Measurements from ENCODE around the gene MRPL42.

The MRPL42 gene

DNA sequence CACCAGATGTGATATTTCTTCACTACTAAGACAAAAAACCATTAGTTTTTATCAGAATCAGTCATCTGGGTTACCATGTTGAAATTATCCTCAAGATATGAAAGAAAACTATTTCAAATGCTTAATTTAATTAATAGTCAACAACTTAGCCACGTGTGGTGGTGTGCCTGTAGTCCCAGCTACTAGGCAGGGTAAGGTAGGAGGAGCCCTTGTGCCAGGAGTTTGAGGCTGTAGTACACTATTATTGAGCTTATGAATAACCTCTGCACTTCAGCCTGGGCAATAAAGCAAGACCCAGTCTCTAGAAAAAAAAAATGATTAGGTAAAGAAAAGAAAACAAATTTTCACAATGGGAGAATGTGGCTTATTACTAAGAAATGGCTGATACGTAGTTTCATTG lies 33.4 kb downstream of the MRPL42 start:
- DNase-seq: no peak

DNA sequence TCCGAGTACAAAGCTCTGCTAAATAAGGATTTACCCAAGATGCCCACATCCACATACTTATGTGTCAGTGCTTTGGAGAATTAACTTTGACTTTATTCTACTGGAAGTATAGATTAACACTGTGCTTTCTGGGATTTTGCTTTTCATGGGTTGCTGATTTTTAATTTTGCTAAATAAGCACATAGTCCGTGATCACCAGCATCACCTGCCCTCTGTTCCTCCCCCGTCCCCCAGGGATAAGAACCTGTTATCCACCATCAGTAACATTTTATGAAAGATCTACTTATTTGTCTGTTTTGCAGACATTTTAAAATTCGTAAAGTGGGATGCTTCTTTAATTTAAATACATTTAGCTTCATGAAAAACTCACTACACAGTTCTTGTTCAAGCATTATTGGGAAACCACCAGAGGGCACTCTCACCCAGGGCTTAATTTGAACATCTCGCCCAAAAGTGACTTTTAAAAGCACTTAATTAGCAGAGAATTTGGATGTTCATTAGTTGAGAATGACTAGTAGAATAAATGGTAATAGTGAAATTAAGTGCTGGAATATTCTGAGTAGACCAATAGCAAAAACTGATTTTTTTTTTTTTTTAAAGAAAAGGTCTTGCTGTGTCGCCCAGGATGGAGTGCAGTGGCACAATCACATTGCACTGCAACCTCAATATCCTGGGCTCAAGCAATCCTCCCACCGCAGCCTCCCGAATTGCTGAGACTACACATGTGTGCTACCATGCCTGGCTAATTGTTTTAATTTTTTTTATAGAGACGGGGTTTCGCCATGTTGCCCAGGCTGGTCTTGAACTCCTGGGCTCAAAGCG lies 35.7 kb downstream of the MRPL42 start:
- DNase-seq: no peak

DNA sequence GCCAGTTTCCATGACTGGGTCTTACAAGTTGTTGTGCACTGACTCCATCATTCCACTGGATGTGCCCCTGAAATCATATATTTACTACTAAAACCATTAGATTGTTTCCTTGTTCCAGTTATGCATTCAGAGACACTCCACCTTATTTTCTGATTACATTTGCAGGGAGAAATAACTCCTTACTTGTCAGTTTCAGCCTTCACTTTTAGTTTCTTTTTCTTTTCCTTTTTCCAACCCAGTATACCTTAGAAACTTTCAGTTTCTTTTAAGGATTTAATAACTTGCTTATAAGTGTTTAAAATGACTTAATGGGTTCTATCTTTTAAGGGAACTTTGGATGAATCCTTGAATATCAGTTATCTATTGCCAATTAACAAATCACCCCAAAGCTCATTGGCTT lies 39.9 kb downstream of the MRPL42 start:
- no peak for DNase-seq

DNA sequence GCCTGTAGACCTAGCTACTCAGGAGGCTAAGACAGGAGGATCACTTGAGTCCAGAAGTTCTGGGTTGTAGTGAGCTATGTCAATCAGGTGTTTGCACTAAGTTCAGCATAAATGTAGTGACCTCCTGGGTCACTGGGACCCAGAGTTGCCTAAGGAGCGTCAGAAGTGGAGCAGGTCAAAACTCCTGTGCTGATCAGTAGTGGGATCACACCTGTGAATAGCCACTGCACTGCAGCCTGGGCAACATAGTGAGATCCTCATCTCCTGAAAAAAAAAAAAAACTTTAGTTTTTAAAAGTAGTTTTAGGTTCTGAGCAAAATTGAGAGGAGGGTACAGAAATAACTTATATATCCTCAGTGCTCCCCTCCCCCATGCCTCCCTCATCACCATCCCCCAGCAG lies 42.2 kb downstream of the MRPL42 start:
- DNase-seq: no peak

DNA sequence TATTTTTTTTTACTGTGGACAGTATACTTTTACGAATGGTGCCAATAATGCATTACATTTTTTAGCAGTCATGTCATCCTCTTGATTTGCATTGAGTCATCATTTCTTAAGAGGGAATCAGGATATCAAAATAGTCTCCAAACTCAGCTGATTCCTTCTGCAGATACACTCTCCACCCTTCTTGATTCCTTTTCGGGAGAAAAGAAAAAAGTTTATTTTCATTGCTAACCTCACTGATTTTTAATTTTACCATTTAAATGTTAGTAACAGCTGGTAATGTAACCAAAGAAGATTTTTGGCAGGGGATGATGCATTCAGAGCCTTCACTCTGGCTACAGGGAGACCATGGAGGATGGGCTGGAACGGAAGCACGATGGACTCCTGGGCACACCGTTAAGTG lies 47.5 kb downstream of the MRPL42 start:
- peak; percentile 54 for DNase-seq

DNA sequence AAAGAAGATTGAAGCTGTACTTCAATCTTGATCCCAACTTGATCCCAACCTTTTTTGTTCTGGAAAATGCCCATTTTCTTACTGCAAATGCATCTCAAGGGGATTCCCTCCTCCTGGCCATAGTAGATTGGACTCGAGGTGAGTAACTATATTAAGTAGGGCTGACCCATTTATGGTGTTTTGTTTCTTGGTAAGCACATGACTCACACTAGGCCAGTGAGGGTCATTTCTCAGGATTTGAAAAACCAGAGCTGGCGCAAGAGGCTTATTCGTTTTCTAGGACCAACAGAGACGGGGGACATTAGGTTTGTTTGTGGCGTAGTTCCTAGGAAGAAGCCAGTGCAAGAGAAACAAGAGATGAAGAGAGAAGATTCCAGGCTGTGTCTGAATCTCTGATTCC lies 51.4 kb downstream of the MRPL42 start:
- DNase-seq: peak; percentile 5

DNA sequence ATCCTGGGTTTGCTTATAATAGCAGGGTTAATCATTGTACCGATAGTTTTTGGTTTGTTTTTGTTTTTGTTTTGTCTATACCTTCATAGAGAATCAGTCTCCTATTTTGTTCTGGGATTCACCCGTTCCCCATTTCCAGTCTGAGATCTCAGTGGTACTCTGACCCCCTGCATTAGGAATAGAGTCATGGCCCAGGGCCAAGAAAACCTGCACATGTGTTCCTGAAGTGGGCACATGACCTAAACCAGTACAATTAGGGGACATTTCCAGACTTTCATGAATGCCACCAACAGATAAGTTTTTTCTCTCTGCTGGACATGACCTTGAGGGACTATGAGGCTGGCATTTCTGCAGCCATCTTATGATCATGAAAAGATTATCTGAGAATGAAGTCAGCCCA lies 52.5 kb downstream of the MRPL42 start:
- no peak for DNase-seq

DNA sequence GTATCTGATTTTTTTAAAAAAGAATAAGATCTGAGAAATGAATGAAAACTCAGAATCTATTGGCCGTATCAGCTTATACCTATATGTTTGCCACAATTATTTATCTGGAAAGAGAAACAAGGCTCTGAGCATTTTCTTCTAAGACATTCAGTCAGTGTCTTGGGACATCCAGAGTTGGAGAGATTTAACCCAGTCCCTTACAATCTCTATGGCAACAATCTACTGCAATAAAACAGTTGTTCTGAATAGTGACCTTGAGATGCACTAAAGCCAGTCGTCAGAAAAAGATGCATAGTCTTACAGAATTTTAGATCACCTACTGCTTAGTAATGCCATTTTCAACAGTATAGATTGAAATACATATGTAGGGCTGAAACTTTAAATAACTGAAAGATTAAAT lies 53.1 kb downstream of the MRPL42 start:
- DNase-seq: no peak

DNA sequence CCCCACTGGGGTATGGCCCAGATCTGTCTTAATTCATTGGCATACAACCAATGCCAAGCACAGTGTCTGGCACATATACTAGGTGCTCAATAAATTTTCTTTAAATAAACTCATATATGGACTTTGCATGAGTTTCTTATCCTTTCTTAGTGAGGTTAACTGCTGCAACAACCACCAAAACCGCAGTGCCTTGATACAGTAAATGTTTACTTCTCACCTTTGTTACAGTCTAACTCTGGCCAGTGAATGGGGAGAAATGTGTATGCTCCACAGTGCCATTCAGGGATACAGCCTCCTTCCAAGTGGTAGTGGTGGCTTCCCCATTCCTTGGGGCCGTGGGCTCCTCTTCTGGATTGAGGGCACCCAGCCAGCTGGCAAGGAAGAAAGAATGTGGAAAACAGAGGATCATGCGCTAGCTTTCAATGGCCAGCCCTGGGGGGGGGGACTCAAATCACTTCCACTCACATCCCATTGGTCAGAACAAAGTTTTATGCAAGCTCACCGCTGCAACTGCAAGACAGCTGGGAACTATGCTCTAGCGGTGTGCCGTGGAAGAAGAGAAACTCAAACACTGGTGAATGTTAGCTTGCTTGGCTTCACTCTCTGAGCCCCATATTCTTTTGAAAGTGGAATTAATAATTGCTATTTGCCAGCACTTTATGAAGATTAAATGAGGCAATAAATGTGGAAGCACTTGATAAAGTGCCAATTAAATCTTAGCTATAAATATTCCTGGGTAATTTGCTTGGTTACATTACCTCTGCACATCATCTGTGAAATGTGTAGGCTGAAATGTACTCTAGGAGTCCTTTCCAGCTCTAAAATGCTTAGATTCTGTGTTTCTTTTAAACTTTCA lies 54.1 kb downstream of the MRPL42 start:
- DNase-seq: no peak

DNA sequence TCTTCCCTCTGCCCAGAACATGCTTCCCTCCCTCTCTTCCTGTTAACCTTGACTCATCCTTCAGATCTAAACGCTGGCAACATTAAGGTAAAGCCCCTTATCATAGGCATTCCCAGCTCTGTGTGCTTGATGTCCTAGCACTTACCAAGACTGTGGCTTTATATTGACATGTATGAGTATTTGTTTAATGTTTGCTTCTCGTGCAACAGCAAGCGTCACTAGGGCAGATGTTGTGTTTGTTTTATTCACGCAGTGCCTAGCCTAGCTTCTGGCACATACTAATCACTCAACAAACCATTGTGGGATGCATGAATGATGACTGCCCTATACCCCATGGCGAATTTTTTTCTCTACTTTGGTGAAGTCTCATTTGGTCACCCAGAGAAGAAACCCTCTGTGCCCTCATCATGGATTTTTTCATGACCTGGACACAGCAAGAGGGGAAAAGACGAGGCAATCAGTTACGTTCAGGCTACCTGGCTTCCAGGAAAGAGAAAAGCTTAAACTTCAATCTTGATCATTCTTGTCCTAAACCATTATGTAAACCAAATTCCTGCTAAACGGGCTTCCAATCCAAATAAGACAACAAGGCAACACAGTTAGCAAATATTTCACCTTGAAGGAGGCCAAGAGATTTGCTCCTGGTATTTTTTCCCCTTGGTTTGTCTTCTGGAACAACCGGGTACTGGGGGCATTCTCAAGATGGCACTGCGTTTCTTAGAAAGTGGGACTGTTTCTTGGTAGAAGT lies 57.2 kb downstream of the MRPL42 start:
- DNase-seq: no peak

DNA sequence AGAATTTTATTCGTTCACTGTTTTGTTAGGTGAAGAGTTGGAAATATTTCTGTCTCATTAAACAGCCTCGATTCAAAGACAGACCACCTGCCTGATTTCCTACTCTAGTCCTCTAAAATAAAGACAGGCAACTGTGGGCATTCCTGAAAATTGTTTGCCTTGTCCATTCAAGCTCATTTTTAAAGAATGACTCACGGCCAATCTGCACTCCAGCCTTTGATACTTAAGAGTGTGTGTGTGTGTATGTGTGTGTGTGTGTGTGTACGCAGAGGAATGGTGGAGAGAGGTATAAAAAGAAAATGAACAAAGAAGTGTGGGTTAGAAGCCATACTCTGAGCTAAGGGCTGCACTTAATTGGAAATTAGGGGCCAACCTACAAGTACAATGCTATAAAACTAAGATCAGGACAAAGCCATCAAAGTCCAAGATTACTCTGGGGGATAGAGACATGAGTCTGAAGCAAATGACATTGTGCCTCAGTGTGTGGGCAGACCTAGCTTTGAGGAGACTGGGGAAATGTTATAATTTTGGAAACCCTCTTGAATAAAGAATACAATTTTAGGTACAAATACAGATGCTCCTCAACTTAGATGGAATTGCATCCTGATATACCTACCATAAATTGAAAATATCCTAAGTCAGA lies 59.6 kb downstream of the MRPL42 start:
- peak; percentile 88 for DNase-seq

DNA sequence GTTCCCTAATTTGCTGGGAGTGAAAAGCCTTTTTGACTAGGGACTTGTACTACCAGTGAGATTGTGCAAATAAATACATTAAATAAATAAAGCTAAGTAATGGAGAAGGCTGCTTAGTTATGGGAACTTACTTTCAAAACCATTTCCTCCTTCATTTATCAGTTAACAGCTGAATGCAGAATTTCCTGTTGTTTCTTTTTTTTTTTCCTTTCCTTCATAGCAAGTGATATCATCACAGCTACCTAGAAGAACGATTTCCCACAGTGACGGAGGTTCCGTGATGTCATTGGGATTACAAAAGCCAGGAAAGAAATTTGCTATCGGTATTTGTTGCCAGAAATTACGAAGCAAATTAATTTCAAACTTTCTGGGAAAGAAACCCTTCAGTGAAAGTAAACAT lies 63.0 kb downstream of the MRPL42 start:
- DNase-seq: no peak

DNA sequence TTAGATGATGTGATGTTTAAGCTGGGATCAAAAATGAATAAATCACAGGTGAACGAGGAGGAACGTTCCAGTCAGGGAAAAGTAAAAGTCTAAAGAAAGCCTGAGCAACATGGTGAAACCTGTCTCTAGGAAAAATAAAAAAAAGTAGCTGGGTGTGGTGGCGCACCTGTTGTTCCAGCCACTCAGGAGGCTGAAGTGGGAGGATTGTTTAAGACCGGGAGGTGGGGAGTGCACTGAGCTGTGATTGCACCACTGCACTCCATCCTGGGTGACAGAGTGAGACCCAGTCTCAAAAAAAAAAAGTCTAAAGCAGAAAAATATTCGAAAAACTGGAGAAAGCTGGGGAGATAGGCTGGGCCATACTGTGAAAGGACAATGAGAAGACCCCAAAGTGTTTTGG lies 66.0 kb downstream of the MRPL42 start:
- DNase-seq: no peak

DNA sequence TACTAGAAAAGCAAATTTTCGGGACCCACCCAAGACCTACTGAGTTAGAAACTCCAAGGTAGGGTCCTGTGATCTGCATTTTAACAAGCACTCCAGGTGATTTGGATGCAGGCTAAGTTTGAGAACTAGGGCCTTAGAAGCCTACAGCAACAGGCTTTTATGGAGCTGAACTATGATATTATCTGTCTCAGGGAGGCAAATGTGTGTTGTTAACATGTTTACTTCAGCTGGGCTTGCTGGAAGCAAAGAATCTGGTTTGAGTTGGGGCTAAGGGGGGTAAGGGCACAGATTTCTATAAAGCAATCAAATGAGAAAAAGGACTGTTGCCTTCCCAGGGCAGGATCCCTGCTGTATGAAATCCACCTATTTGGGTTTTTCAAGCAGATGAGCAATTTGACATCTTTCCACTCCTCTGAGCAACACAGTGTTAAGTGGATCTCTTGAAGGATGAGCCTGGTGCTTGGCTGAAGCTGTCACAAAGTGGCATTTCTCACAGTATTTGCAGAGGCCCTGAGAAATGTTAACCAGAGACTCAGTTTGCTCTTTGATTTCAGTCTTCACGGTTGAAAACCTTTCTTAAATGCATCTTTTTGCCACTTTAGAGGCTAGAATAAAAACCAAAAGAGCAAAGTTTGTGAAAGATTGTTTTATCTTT lies 68.9 kb downstream of the MRPL42 start:
- no peak for DNase-seq

DNA sequence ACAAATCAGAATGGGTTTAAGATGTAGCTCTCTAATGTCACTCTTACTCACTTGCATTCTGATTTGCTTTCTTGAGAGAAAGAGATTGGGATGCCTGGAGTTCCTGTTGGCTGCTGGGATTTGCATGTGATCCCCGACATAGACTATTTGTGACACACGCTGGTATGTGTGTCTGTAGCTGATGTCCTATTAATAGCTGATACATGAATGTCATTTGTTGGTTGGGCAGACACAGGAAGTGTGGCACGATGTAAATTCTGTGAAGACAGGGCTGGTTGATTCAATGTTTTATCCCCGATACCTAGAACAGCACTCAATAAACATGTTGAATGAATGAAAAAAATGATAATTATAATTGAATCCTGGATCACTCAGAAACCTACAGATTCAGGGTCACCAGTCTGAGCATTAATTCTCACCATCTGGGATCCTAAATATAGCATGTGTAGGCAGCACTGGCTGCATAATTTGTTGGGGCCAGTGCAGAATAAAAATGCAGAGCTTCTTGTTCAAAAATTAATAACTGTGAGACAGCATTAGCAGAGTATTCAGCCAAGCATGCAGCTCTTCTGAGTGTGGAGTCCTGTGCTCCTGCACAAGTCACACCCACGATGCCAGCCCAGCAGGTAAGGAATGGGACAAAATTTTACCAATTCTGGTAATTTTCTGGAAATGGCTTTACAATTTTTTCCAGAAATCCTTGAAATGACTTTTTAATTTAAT lies 69.6 kb downstream of the MRPL42 start:
- no peak for DNase-seq

DNA sequence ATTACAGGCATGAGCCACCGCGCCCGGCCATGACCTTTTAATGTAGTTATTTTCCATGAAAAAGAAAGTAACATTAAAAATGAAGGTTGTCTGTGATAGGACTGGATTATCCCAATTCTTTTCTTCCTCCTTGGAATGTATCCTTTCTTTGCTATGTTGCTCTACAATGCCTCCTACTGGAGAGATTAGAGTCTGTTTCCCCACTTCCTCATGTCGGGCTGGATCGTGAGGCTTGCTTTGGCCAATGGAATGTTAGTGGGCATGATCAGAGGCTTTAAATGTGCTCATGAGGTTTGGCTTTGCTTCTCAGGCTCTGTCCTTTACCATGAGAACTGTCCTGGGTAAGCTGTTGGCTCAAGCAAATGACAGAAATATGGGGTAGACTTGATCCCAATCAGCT lies 70.5 kb downstream of the MRPL42 start:
- DNase-seq: no peak

DNA sequence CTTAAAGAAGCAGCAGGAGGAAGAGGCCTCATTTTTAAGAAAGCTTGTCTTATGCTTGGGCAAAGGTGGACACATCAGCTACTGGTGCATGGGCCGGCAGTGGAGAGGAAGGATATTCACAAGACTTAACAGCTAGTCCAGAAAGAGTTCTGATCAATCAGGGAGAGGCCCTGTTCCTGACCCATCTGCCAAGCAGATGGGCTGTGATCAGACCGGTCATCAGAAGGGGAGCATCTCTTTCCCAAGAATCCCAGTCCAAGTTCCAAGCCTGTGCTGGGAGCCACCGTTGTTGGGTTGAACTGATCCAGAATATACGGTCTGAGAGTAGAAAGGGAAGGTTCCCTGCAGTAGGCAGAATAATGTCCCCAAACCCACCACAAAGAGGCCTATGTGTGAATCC lies 72.5 kb downstream of the MRPL42 start:
- DNase-seq: no peak

DNA sequence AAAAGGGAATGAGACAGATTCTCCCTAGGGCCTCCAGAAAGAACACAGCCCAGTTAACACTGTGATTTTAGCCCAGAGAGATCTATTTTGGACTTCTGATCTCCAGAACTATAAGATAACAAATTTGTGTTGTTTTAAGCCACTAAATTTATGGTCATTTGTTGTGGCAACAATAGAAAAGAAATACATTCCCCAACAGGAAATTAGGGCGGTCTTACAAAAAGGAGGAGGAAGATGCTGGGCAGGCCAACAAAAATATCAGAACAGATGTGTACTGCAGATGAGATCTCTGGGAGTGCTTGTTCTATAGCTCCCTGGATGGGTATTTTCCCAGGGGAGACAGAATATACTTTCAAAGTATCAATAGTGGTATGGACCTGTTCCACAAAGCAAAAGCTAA lies 73.2 kb downstream of the MRPL42 start:
- no peak for DNase-seq

DNA sequence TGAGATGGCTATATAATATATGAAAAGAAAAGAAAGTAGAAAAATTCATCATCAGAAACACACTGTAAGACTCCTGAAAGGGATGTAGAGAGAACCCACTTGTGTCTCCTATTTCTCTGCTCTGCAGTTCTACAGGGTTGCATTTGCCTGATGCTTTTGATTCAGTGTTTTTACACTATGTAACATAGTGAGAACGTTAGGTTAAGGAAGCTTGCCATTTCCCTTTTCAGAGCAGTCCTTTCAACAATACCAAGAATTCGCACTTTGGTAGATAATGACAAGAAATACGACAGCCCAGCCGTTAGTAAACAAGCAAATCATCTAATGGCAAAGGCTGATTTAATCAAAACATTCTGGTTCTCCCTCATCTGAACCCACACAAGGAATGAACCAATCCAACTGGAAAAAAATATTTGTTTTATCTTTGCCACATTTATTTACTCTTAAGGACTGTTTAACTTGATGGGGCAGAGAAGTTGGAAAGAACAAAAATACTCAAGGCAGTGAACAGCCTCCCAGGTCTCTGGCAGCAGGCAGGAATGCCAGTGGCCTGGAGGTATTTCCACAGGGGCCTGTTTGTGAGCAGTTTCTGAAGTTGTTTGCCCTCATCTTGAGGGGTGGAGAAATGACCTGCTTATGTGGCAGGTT lies 74.4 kb downstream of the MRPL42 start:
- DNase-seq: no peak

DNA sequence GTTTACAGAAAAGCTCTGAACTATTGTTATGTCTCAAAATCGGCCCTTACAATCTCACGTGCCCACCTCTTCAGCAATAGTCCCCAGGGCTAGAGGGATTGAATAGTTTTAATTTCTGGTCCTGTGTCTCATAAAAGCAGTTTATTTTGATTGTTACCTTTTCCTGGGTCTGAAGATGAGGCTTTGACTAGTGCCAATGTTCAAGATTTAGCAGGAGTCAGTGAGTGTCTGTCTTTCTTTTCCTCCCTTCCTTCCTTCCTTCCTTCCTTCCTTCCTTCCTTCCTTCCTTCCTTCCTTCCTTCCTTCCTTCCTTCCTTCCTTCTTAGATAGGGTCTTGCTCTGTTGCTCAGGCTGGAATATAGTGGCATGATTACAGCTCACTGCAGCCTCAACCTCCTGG lies 80.5 kb downstream of the MRPL42 start:
- DNase-seq: no peak

DNA sequence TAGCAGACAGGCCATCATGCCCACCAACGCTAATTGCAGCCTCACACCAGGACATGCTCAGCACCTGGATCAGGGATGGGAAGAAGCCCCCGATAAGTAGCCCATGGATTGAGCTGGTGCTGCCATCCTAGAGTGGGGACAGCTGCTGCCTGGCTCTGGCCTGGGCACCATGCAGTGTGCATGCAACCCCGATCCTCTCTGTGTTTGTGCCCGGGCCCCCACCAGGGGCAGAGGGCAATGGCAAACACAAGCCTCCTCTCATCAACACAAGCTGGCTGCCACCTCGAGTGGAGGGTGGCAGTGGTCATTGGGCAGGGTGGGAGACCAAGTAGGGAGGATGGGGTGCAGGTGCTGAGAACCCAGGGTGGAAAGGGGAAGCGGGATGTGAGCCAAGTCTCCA lies 81.9 kb downstream of the MRPL42 start:
- no peak for DNase-seq
